ENCODE data around the gene MYBL2.

DNA sequence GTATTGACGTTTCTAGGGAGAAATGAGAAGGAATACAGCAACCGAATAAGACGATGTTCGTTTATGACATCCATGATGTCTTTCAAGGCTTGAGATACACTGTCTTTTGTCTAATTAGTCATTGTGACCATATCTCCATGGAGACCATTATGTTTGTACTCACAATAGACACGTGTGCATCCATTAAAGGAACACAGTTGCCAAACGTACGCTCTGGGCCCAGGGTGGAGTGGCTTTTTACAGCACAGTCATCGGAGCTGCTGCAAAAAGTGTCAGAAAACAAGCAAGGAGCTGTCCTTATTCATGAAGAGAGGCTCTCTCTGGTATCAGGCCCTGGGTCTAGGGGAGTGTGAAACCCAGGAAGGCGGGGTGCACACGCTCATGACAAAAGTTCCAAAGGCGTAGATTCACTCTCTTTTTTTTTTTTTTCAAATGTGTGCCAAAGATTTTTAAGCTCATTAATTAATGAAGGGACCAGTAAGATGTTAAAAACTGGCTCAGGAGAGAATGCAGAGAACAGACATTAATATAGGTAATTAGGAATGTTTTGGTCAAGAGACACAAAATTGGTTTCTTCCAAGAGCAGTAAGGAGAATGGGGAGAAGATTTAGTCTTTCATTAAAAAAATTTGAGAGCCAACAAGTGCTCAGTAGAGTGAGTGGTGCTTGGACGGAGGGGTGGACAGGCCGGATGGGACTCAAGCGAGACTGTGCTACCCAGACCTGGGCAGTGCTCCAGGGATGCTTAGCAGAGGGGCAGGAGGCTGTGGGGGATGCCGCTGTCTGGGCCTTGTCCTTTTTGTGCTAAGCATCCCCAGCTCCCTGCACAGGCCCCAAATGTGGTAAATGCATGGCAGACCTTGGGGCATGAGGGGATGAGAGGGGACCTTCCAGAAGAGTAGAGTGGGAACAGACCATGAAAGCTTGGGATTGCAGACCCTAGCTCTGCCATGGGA is 94.7 kb downstream of the MYBL2 start:
- TF ChIP-seq, protein P1, sequence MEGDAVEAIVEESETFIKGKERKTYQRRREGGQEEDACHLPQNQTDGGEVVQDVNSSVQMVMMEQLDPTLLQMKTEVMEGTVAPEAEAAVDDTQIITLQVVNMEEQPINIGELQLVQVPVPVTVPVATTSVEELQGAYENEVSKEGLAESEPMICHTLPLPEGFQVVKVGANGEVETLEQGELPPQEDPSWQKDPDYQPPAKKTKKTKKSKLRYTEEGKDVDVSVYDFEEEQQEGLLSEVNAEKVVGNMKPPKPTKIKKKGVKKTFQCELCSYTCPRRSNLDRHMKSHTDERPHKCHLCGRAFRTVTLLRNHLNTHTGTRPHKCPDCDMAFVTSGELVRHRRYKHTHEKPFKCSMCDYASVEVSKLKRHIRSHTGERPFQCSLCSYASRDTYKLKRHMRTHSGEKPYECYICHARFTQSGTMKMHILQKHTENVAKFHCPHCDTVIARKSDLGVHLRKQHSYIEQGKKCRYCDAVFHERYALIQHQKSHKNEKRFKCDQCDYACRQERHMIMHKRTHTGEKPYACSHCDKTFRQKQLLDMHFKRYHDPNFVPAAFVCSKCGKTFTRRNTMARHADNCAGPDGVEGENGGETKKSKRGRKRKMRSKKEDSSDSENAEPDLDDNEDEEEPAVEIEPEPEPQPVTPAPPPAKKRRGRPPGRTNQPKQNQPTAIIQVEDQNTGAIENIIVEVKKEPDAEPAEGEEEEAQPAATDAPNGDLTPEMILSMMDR (IDR thresholded peaks at IDR 0.05), result no peak
- no peak for TF ChIP-seq POLR2A (IDR thresholded peaks at IDR 0.05)
